ENCODE measurements around the gene NF2. TPM values are rescaled to one million over a fixed set of nuclear protein-coding genes. Genes with fewer than 3 reads are reported as not detected.

The NF2 gene
- total RNA-seq, 1 experiment from 2014 or later, result 56.9 TPM

GRCh38 chr22:29739346-29739875 is 136.0 kb downstream of the NF2 start (continued):
- no peak for TF ChIP-seq ZMAT4 (CRISPR knock-in tag; IDR thresholded peaks at IDR 0.05)
- no peak for TF ChIP-seq ARID4B (CRISPR knock-in tag; IDR thresholded peaks at IDR 0.05; ENCODE audit: borderline replicate concordance)
- no peak for TF ChIP-seq FOXK1 (CRISPR knock-in tag; IDR thresholded peaks at IDR 0.05)
- no peak for TF ChIP-seq ESRRA (CRISPR knock-in tag; IDR thresholded peaks at IDR 0.05; ENCODE audit: borderline replicate concordance)

- no peak overlapping the region for H3K27ac Mint-ChIP-seq
- DNase-seq (ENCODE audit: low spot score) (no peak), ATAC-seq (no peak)
- ChIA-PET POLR2A (no interaction called here), CTCF (interaction anchor here (1.1 kb wide), 1 partner anchor 50 kb away, joined by 6 read pairs; no protein-coding TSS in a partner anchor)
- no peaks in the 10 kb centered on the region for H3K9me3 Mint-ChIP-seq
- peaks cover 4% of the 10 kb centered on the region; the same call in 1 of the 2 replicates for H3K36me3 Mint-ChIP-seq
- no peaks in the 10 kb centered on the region for H3K27me3 Mint-ChIP-seq (ENCODE audit: low read depth)
- no peak overlapping the region for H3K4me3 Mint-ChIP-seq
- peaks cover 5% of the 10 kb centered on the region for H3K4me1 Mint-ChIP-seq
- TF ChIP-seq ZBTB21 (CRISPR knock-in tag; IDR thresholded peaks at IDR 0.05; ENCODE audit: borderline replicate concordance), result no peak
- TF ChIP-seq, protein P1, sequence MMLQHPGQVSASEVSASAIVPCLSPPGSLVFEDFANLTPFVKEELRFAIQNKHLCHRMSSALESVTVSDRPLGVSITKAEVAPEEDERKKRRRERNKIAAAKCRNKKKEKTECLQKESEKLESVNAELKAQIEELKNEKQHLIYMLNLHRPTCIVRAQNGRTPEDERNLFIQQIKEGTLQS (CRISPR knock-in tag; conservative IDR thresholded peaks at IDR 0.05), result no peak
- no peak for TF ChIP-seq NR2C2 (CRISPR knock-in tag; IDR thresholded peaks at IDR 0.05)
- TF ChIP-seq ZNF281 (CRISPR knock-in tag; IDR thresholded peaks at IDR 0.05), result no peak
- no peak for TF ChIP-seq ZMAT4 (CRISPR knock-in tag; IDR thresholded peaks at IDR 0.05)
- no peak for TF ChIP-seq NFE2L1 (CRISPR knock-in tag; IDR thresholded peaks at IDR 0.05)
- TF ChIP-seq, protein P2, sequence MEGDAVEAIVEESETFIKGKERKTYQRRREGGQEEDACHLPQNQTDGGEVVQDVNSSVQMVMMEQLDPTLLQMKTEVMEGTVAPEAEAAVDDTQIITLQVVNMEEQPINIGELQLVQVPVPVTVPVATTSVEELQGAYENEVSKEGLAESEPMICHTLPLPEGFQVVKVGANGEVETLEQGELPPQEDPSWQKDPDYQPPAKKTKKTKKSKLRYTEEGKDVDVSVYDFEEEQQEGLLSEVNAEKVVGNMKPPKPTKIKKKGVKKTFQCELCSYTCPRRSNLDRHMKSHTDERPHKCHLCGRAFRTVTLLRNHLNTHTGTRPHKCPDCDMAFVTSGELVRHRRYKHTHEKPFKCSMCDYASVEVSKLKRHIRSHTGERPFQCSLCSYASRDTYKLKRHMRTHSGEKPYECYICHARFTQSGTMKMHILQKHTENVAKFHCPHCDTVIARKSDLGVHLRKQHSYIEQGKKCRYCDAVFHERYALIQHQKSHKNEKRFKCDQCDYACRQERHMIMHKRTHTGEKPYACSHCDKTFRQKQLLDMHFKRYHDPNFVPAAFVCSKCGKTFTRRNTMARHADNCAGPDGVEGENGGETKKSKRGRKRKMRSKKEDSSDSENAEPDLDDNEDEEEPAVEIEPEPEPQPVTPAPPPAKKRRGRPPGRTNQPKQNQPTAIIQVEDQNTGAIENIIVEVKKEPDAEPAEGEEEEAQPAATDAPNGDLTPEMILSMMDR (IDR thresholded peaks at IDR 0.05), result no peak
- no peak for TF ChIP-seq E2F4 (CRISPR knock-in tag; IDR thresholded peaks at IDR 0.05; ENCODE audit: borderline replicate concordance, low read depth)
- no peak for TF ChIP-seq ZNF121 (CRISPR knock-in tag; IDR thresholded peaks at IDR 0.05)
- TF ChIP-seq PRDM15 (CRISPR knock-in tag; IDR thresholded peaks at IDR 0.05), result no peak
- TF ChIP-seq ATF1 (CRISPR knock-in tag; IDR thresholded peaks at IDR 0.05), result no peak
- no peak for TF ChIP-seq ZNF219 (CRISPR knock-in tag; IDR thresholded peaks at IDR 0.05; ENCODE audit: borderline replicate concordance)
- TF ChIP-seq, protein P3, sequence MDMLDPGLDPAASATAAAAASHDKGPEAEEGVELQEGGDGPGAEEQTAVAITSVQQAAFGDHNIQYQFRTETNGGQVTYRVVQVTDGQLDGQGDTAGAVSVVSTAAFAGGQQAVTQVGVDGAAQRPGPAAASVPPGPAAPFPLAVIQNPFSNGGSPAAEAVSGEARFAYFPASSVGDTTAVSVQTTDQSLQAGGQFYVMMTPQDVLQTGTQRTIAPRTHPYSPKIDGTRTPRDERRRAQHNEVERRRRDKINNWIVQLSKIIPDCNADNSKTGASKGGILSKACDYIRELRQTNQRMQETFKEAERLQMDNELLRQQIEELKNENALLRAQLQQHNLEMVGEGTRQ (CRISPR knock-in tag; IDR thresholded peaks at IDR 0.05), result no peak
Measured at GRCh38 chr22:29740216-29740615, 136.8 kb downstream of the NF2 start.

Data from WTC11 (cell line).